ENCODE measurements around the gene BCO2.
"Not testable (repeated sequence)": the region's sequence is repeated elsewhere in the genome, so short reads cannot be mapped to it uniquely, and the experiment has no call there.

BCO2 gene

GRCh38 chr11:112166562-112166961 is 8.8 kb upstream of the BCO2 start:
- no peak for DNase-seq (ENCODE audit: low read depth in 2 of 2)

DNA sequence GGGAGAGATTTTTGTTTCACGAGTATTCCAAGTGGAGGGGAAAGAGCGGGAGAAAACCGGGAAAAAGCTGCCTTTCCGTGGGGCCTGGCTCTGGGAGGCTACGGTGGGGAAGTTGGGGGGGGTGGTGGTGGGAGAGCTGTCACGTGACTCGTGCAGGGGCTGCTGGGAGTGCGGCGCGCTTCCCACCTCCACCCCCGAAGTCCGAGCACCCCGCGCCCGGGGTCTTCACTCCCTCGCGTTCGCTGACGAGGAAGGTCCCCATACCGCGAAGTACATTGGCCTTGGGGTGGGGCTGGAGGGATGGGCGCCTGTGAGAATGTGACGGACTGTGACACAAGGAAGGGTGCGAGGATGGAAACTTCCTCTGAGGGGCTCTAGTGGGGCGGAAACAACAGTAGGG is 8.2 kb upstream of the BCO2 start, which contains the start of gene TEX12:
Gene TEX12 (plus strand): TSS at position 228 of the 400 bp plus-strand sequence. CDS start 1,897 bp downstream, outside the sequence.
- DNase-seq (ENCODE audit: low read depth in 2 of 2) = no peak

DNA sequence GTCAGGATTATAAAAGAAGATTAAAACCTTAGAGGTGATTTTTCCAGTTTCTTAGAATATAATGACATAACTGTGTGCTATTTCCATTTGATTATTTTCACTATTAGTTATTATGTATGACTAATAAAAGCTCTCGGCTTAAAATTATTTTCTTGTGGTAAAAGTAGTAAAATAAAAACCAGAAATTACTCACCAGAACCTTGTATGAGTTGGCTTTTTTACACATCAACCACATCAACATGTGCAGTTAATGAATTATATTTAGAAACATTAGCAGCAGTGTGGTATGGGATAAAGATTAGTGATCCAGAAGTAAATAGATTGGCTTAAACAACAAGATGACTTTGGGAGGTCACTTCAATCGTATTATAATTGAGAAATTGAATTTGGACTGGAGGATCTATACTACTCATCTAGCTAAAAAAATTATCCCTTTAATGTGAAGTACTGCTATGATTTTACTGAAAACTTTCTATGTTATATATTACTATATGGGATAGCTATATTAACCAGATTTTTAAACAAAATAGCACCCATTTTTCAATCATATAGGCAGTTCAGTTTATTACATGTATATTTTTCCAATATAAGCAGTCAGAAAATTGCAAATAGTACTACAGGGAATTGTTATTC is 2.8 kb upstream of the BCO2 start:
- no peak for DNase-seq (ENCODE audit: low read depth in 2 of 2)

DNA sequence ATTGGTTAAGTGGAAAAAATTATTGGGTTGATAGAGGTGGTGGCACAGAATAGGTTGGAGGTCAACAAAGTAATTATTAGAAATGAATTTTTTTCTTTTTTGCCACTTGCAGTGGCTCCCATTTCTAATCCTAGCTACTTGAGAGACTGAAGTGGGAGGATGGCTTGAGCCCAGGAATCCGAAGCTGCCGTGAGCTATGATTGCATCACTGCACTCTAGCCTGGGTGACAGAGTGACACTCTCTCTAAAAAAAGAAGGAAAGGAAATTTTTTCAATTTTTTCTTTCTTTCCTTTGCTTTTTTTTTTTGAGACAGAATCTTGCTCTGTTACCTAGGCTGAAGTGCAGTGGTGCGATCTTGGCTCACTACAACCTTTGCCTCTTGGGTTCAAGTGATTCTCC is 2.2 kb upstream of the BCO2 start:
- DNase-seq (ENCODE audit: low read depth in 2 of 2) = no peak

DNA sequence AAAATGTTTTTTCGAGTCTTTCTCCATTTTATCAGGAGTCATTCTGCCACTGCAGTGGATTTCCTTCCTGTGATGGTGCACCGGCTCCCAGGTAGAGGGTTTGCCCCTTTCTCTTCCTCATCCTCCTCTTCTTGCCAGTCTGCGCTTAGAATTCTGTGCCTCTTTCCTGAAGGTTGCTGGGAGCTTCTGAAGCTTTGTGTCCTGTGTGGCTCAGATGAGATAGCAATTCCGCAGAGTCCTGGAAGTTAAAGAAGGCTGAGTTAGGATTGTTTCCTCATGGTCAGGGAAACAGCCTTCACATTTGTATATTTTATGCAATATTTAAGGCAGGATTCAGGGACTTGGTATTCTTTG is 264 bp downstream of the BCO2 start:
- no peak for DNase-seq (ENCODE audit: low read depth in 2 of 2)

- DNase-seq (ENCODE audit: low read depth in 2 of 2) = no peak
Observed at GRCh38 chr11:112176077-112176476, 765 bp downstream of the BCO2 start.

DNA sequence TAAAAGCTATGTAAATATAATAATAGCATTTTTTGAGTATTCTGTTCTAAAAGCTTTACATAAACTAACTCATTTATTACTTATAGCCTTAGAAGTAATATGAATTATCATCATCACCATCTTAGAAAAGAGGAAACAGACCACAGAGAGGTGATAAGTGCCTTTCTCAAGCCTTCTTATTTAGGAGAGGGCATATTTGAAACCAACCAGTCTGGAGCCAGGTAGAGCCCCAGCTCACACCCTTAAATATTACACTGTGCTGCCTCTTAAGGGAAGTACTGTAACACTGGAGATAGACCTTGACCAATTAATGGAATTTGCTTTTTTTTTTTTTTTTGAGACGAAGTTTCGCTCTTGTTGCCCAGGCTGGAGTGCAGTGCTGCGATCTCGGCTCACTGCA is 2.3 kb downstream of the BCO2 start:
- no peak for DNase-seq (ENCODE audit: low read depth in 2 of 2)

DNA sequence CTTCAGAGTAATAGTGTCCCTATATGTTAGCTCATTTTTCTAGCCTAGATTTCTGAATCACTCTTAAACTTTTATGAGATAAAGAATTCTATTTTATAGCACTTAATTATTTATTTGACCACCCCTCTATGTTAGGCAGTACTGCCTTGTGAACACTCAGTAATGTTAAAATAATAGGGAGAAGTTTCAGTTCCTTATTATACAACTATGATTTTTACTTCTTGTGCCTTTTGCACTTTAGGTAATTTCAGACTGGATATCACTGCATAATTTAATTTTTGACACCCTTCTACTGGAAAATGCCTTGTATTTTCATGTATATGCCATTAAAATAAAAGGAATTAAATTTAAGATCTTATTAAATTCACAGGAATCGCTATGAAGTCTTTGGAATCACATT is 3.1 kb downstream of the BCO2 start:
- DNase-seq (ENCODE audit: low read depth in 2 of 2) = no peak

DNA sequence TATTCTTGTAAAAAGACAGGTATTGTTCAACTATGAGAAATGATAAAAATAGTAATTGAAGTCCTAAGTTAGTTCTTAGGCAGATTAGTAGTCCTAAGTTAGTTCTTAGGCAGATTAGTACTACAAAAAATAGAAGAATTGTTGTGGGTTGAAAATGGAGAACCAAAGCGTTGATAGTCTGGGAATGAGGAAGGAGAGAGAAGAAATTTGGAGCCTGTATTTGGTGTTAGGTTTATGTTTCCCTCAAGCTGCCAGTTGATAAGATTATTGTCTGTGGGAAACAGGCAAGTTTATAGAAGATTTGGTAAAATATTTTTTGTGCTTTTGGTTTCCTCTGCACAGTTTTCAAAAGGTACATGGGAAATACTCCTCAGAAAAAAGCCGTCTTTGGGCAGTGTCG is 3.6 kb downstream of the BCO2 start:
- no peak for DNase-seq (ENCODE audit: low read depth in 2 of 2)

DNA sequence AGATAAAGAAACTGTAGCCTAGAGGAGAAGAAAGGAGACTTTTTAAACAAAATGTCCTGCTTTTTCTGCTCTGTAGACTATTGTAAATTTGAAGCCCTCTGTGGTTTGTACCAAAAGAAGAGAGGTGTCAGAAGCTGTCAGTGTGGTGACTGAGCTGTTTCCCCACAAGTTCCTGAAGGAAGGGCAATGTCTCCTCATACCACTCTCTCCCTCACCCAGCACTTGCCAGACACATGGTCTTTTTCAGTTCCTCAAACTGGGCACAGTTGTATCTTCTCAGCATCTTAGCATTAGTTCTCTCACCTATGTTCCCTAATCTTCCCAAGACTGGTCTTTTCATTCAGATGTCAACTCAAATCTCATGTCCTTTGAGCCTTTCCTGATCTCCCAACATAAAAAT is 4.3 kb downstream of the BCO2 start:
- DNase-seq (ENCODE audit: low read depth in 2 of 2) = no peak

DNA sequence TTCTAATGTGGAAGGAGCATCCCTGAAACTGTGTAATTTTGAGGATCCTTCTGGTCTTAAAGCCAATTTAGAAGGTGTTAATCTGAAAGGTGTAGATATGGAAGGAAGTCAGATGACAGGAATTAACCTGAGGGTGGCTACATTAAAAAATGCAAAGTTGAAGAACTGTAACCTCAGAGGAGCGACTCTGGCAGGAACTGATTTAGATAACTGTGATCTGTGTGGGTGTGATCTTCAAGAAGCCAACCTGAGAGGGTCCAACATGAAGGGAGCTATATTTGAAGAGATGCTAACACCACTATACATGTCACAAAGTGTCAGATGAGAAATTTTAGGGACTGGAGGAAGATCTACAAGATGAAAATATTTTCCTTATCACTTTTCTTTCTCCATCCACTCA is 7.6 kb downstream of the BCO2 start:
- no peak for DNase-seq (ENCODE audit: low read depth in 2 of 2)

GRCh38 chr11:112185883-112186282 is 10.6 kb downstream of the BCO2 start:
- DNase-seq (ENCODE audit: low read depth in 2 of 2) = no peak

GRCh38 chr11:112186304-112186703 is 11.0 kb downstream of the BCO2 start:
- DNase-seq (ENCODE audit: low read depth in 2 of 2) = no peak

DNA sequence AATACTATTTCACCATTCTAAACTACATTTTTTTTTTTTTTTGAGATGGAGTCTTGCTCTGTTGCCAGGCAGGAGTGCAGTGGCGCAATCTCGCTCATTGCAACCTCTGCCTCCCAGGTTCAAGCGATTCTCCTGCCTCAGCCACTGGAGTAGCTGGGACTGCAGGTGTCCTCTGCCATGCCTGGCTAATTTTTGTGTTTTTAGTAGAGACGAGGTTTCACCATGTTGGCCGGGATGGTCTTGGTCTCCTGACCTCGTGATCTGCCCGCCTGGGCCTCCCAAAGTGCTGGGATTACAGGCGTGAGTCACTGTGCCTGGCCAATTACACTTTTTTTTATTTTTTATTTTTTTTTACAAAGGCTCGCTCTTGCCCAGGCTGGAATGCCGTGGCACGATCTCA is 19.8 kb downstream of the BCO2 start:
- DNase-seq (ENCODE audit: low read depth in 2 of 2) = not testable (repeated sequence)

GRCh38 chr11:112195951-112196351 is 20.6 kb downstream of the BCO2 start:
- DNase-seq (ENCODE audit: low read depth in 2 of 2) = no peak

DNA sequence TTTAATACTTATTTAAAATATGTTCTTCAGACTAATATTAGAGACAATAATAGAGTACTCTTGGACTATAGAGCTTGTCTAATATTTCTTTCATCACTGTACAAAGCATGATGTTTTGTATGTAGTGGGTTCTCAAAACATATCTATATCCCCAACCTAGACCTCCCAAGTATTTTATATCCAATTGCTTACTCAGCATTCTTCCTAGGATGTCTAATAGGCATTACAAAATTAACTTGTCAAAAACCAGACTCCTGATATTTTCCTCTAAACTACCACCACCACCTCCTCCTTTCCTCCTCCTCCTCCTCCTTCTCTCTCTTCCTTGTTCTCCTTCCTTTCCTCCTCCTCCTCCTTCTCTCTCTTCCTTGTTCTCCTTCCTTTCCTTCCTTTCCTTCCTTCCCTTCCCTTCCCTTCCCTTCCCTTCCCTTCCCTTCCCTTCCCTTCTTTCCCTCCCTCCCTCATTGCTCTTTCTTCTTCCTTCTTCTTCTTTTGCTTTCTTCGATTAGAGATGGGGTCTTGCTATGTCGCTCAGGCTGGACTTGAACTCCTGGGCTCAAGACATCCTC is 21.3 kb downstream of the BCO2 start:
- DNase-seq (ENCODE audit: low read depth in 2 of 2) = no peak

GRCh38 chr11:112199101-112199500 is 23.8 kb downstream of the BCO2 start:
- DNase-seq (ENCODE audit: low read depth in 2 of 2) = not testable (repeated sequence)

DNA sequence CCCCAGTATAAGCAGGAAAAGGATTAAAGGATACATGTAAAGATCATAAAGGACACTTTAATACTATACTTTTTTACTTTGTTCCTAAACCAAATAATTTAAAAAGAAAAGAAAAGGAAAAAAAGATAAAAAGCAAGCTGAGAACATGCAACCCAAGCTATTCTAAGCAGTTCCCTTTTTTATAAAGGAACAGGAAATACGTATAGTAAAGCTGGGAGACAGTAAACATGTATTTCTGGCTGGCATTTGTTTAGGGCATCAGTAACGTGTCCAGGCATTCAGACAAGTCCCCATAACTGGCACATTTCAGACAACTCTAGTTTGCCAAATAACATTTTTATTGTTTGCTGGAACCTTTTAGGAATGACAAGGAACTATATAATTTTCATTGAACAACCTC is 24.9 kb downstream of the BCO2 start:
- no peak for DNase-seq (ENCODE audit: low read depth in 2 of 2)

DNA sequence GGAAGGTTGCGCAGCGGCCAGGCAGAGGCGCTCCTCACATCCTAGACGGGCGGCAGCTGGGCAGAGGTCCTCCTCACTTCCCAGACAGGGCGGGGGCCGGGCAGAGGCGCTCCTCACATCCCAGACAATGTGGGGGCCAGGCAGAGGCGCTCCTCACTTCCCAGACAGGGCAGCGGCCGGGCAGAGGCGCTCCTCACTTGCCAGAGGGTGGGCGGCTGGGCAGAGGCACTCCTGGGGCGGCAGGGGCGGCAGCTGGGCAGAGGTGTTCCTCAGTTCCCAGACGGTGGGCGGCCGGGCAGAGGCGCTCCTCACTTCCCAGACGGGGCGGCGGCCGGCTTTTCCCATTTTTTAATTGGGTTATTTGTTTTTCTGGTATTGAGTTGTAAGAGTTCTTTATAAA is 30.8 kb downstream of the BCO2 start:
- no peak for DNase-seq (ENCODE audit: low read depth in 2 of 2)

DNA sequence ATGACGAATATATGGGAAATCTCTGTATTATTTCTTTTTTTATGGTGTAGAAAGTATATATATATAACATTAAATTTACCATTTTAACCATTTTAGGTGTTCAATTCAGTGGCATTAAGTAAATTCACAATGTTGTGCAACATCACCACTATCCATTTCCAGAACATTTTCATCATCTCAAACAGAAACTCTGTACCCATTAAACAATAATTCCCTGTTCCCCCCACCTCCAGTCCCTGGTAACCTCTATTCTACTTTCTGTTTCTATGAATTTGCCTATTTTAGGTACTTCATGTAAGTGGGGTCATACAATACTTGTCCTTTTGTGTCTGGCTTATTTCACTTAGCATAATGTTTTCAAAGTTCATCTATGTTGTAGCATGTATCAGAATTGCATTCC is 35.6 kb downstream of the BCO2 start:
- DNase-seq (ENCODE audit: low read depth in 2 of 2) = no peak

DNA sequence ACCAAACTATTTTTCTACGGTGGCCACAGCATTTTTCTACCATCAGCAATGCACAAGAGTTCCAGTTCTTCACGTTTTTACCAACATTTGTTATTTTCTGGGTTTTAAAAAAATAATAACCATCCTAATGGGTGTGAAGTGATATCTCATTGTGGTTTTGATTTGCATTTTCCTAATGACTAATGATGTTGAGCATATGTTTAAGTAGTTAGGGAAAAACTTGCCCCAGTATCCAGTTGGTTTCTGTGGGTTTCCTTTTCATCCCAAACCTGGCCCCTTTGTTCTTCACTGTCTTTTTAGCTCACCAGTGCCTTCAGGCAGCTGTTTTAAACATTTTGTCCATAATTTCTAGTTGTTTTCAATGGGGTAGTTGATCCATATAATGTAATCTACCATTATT is 36.2 kb downstream of the BCO2 start:
- peak in 1 of 2 donors; percentile 6 for DNase-seq (ENCODE audit: low read depth in 2 of 2)

- DNase-seq (ENCODE audit: low read depth in 2 of 2) = no peak
Observed at GRCh38 chr11:112212290-112212689, 37.0 kb downstream of the BCO2 start.

DNA sequence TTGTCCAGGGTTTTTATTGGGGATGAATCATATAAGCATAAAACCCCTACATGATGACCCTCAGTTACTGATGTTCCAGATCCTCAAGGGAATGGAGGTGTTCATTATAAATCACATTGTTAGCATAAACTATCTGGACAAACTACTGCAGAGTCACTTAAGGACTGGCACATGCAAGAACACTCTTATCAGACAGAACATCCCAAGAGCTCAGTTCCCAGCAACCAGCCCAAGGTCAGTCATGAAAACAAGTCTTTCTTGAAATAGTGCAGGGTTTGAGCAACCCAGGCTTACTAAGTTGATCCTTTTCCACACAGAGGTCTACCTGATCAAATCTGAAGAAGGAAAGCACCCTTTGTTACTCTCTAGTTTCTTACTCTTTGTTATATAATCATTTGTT is 37.4 kb downstream of the BCO2 start:
- no peak for DNase-seq (ENCODE audit: low read depth in 2 of 2)

DNA sequence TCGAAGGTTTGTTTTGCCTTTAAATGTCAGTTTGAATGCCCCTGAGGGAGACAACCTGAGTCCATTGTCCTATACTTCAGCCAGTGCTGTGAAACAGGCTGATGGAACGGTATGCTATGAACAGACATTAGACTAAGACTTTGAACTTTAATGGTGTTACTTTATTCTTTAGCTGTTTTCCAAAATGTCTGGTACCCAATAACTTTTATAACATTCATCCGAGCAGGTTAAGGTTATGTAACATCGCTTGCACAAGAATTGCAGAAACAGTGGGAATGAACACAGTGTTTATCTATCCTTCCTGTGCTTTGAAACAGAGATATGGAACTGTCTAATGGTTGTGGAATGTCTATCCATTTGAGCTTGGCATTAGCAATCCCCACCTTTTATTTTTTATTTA is 38.4 kb downstream of the BCO2 start:
- no peak for DNase-seq (ENCODE audit: low read depth in 2 of 2)

Measured in activated CD8-positive, alpha-beta memory T cell treated with anti-CD3 and anti-CD28 coated beads for 4 hours (primary cell).